ENCODE measurements around the gene OR2M5.

DNA sequence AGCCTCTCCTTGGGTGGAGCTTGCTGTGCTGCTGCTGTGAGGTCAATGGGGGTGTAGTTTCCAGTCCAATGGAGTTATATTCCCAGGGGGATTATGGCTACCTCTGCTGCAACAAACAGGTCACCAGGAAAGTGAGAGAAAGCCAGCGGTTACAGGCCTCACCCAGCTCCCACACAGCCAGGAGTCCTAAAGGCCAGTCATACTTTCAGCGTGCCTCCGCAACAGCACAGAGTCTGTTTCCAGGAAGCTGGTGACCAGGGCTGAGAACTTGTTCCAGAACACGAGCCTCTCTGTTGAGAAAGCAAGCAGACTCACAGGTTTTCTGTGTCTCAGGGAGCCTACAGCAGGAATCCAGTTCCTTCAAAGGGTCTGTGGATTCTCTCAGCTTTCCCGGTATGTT lies 17.3 kb upstream of the OR2M5 start:
- TF ChIP-seq EZH2 (IDR thresholded peaks at IDR 0.05; ENCODE audit: insufficient read depth, poor library complexity, severe bottlenecking) (no peak), EZH2phosphoT487 (IDR thresholded peaks at IDR 0.05; ENCODE audit: insufficient read depth, low read depth) (no peak)
